HG03175 (cell line): Measurements from ENCODE around the gene IL1RAP.
A peak's percentile ranks its signal among the peaks of the same experiment; 100 is the strongest.
"Not testable (repeated sequence)": the region's sequence is repeated elsewhere in the genome, so short reads cannot be mapped to it uniquely, and the experiment has no call there.

Source experiments
- ATAC-seq: cut with Tn5 transposase; IDR thresholded peaks from one replicate; pipeline ENCODE4 v1.9.1; 2021; ENCODE audit warnings: mild to moderate bottlenecking, moderate library complexity; ENCODE audit not compliant: unreplicated experiment

IL1RAP gene

GRCh38 chr3:190505381-190506003, 8.4 kb upstream of the IL1RAP start:
- no peak for ATAC-seq

- ATAC-seq = no peak
These were observed 7.6 kb upstream of the IL1RAP start for GRCh38 chr3:190506271-190506670.

- ATAC-seq = no peak
These were observed 1.2 kb upstream of the IL1RAP start for GRCh38 chr3:190512666-190513065.

- peak; percentile 2 for ATAC-seq
These were observed 698 bp downstream of the IL1RAP start for GRCh38 chr3:190514413-190515153.

GRCh38 chr3:190516416-190516815, 2.5 kb downstream of the IL1RAP start:
- ATAC-seq = no peak

GRCh38 chr3:190517687-190518086, 3.8 kb downstream of the IL1RAP start:
- no peak for ATAC-seq

GRCh38 chr3:190518531-190518930, 4.6 kb downstream of the IL1RAP start:
- ATAC-seq = not testable (repeated sequence)

- no peak for ATAC-seq
These were observed 6.0 kb downstream of the IL1RAP start for GRCh38 chr3:190519886-190520285.

- ATAC-seq = no peak
These were observed 8.1 kb downstream of the IL1RAP start for GRCh38 chr3:190521998-190522397.

- no peak for ATAC-seq
These were observed 8.8 kb downstream of the IL1RAP start for GRCh38 chr3:190522621-190523222.

GRCh38 chr3:190524942-190525341, 11.1 kb downstream of the IL1RAP start:
- no peak for ATAC-seq

GRCh38 chr3:190525634-190526033, 11.7 kb downstream of the IL1RAP start:
- ATAC-seq = no peak

- ATAC-seq = no peak
These were observed 13.2 kb downstream of the IL1RAP start for GRCh38 chr3:190526787-190527762.

GRCh38 chr3:190528706-190529105, 14.8 kb downstream of the IL1RAP start:
- no peak for ATAC-seq

GRCh38 chr3:190531406-190531805, 17.5 kb downstream of the IL1RAP start:
- no peak for ATAC-seq

GRCh38 chr3:190532731-190533203, 18.9 kb downstream of the IL1RAP start:
- ATAC-seq = no peak

GRCh38 chr3:190533511-190534281, 19.8 kb downstream of the IL1RAP start:
- ATAC-seq = no peak

- ATAC-seq = no peak
These were observed 20.5 kb downstream of the IL1RAP start for GRCh38 chr3:190534386-190534785.

GRCh38 chr3:190534986-190535385, 21.1 kb downstream of the IL1RAP start:
- ATAC-seq = no peak

- ATAC-seq = no peak
These were observed 23.3 kb downstream of the IL1RAP start for GRCh38 chr3:190537146-190537545.
